Measurements from ENCODE around the gene ABCB1. TPM values are rescaled to one million over a fixed set of nuclear protein-coding genes. Genes with fewer than 3 reads are reported as not detected.

The ABCB1 gene
- total and polyA plus RNA-seq, 2 donors (not counting 3 experiments of a cell fraction or from before 2014, with no cell fraction given), result 7.1 to 7.5 TPM

- H3K9me1 ChIP-seq (replicated peaks; ENCODE audit: control insufficient read depth, extremely low read depth, insufficient read depth, low read length), result no peaks in the 10 kb centered on the region
Measured at GRCh38 chr7:87507446-87507845, 93.2 kb downstream of the ABCB1 start.

More at GRCh38 chr7:87507446-87507845, 93.2 kb downstream of the ABCB1 start:
- Histone ChIP-seq H3K4me1 (ENCODE audit: control insufficient read depth, extremely low read depth, insufficient read depth, low read length) (no peaks in the 10 kb centered on the region), H3K4me3 (replicated peaks in 1 of 3; ENCODE audit: insufficient read depth in 1 of 3, low read depth in 1 of 3, low read length in 3 of 3) (no peak overlapping the region), H2AFZ (ENCODE audit: low read depth, low read length) (no peak overlapping the region), H3K36me3 (ENCODE audit: control insufficient read depth in 2 of 2, extremely low read depth in 1 of 2, insufficient read depth in 2 of 2, low read length in 2 of 2) (no peaks in the 10 kb centered on the region), H3K9ac (replicated peaks; ENCODE audit: extremely low read depth, insufficient read depth, low read length) (no peak overlapping the region), H3K9me3 (replicated peaks; ENCODE audit: control insufficient read depth, insufficient read depth, low read length) (no peaks in the 10 kb centered on the region), H4K20me1 (replicated peaks; ENCODE audit: control insufficient read depth, extremely low read depth, insufficient read depth, low read length) (no peaks in the 10 kb centered on the region), H3K79me2 (ENCODE audit: control insufficient read depth, insufficient read depth, low read length) (no peaks in the 10 kb centered on the region), H3K27ac (ENCODE audit: insufficient read depth, low read depth, low read length) (no peak overlapping the region), H3K27me3 (ENCODE audit: control insufficient read depth in 2 of 2, insufficient read depth in 2 of 2, low read length in 2 of 2) (peaks cover 0 to 5% of the 10 kb centered on the region in 2 experiments), H3K4me2 (ENCODE audit: insufficient read depth, low read length) (no peak overlapping the region)
- no peak for DNase-seq (ENCODE audit: low read depth, low spot score)
- ChIA-PET CTCF (interaction anchor here (0.8 to 4.4 kb wide), 6 partner anchors 10 to 662 kb away, joined by 3 to 76 read pairs (median 4); no protein-coding TSS in a partner anchor), POLR2A (no interaction called here)
- BruUV-seq (replicated peaks), result no TSS peak
- dilution Hi-C loops (cut with MboI; ENCODE audit: extremely low pct_ligation_motif_present, low sequenced_read_pairs), result no loop called here
- intact Hi-C loops (cut with micrococcal nuclease), result loop anchor here (2.0 to 5.0 kb wide), 2 partner anchors 117 to 290 kb away; no protein-coding TSS in a partner anchor
- TF ChIP-seq JUN (IDR thresholded peaks at IDR 0.05; ENCODE audit: borderline replicate concordance, insufficient read depth, insufficient read length, low read depth), result no peak
- no peak for TF ChIP-seq CTCF (IDR thresholded peaks at IDR 0.05; ENCODE audit: extremely low read depth in 1 of 2, insufficient read depth in 1 of 2, low read depth in 1 of 2, low read length in 2 of 2)
- no peak for TF ChIP-seq FOS (IDR thresholded peaks at IDR 0.05; ENCODE audit: borderline replicate concordance, insufficient read depth, low read length)
- TF ChIP-seq MYC (IDR thresholded peaks at IDR 0.05; ENCODE audit: low read depth, low read length), result no peak
- TF ChIP-seq POLR2AphosphoS5 (IDR thresholded peaks at IDR 0.05; ENCODE audit: insufficient read depth, low read depth, low read length), result no peak
- TF ChIP-seq POLR2A (IDR thresholded peaks at IDR 0.05; ENCODE audit: low read depth, low read length), result no peak
- TF ChIP-seq GATA2 (IDR thresholded peaks at IDR 0.05; ENCODE audit: insufficient read depth, insufficient read length, low read depth, low read length), result no peak
- TF ChIP-seq MAX (IDR thresholded peaks at IDR 0.05; ENCODE audit: insufficient read depth, insufficient read length), result no peak
- TF ChIP-seq EZH2 (IDR thresholded peaks at IDR 0.05; ENCODE audit: borderline replicate concordance, low read depth, low read length, severe bottlenecking), result no peak
- FAIRE-seq, result no peak
